KOPT-K1 (cell line): ENCODE measurements around the gene ANKUB1.
"Not testable (repeated sequence)": the region's sequence is repeated elsewhere in the genome, so short reads cannot be mapped to it uniquely, and the experiment has no call there.

Experiments used
- H3K27ac ChIP-seq: fragments of 200-600 bp; sonication (generic); 2 replicates; pipeline ENCODE4 v1.5.1; 2016; ENCODE audit warnings: antibody characterized with exemption, mild to moderate bottlenecking, low read depth, low read length; ENCODE audit not compliant: poor library complexity, severe bottlenecking
- H3K36me3 ChIP-seq: fragments of 200-600 bp; sonication (generic); 2 replicates; pipeline ENCODE4 v1.5.1; 2017; ENCODE audit warnings: antibody characterized with exemption, mild to moderate bottlenecking, low read length, moderate library complexity; ENCODE audit not compliant: insufficient read depth
- H3K9me3 ChIP-seq: fragments of 200-600 bp; sonication (generic); 2 replicates; pipeline ENCODE4 v1.5.1; 2017; ENCODE audit warnings: antibody characterized with exemption, low read length, mild to moderate bottlenecking; ENCODE audit not compliant: insufficient read depth, poor library complexity, severe bottlenecking

ANKUB1 gene

GRCh38 chr3:149792452-149793270 is at the start of gene ANKUB1:
Gene ANKUB1 (minus strand): TSS chr3:149792554. CDS start chr3:149792366, 188 bp downstream.
- no peak within 1 kb of the TSS for H3K27ac ChIP-seq
- H3K9me3 ChIP-seq = no peaks in the 10 kb centered on the region
- no peaks in the 10 kb centered on the region for H3K36me3 ChIP-seq

DNA sequence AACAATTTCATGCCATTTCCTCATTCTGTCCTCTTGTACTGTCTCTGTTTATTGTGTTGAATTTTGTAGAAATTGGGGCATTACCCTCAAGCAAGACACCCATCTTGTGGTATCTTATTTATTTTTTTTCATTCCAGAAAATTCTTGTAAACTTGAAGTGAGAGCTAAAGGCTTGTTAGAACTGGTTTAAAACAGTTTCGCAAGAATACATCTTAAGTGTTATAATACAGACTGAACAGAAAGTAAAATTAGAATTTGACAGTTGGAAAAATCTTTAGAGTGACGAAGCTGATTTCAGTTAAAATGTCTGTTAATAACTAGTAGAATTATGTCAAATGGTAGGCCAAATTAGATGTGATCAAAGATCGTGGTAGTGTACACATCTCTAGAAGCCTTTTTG is 47.5 kb upstream of the ANKUB1 start:
- Histone ChIP-seq H3K36me3 (no peaks in the 10 kb centered on the region), H3K9me3 (peaks cover 42% of the 10 kb centered on the region), H3K27ac (no peak overlapping the region)

DNA sequence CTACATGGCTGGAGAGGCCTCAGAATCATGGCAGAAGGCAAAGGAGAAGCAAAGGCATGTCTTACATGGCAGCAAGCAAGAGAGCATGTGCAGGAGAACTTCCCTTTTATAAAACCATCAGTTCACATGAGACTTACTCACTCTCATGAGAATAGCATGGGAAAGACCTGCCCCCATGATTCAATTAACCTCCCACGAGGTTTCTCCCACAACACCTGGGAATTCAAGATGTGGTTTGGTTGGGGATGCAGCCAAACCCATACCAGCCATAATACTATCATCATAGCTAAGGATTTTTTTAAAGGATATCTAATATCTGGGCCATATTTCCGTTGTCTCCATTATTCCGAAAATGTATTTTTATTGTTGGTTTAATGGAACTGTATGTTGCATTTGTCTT is 47.1 kb upstream of the ANKUB1 start:
- H3K36me3 ChIP-seq, H3K27ac ChIP-seq: not testable (repeated sequence)
- H3K9me3 ChIP-seq = peaks cover 46% of the 10 kb centered on the region

DNA sequence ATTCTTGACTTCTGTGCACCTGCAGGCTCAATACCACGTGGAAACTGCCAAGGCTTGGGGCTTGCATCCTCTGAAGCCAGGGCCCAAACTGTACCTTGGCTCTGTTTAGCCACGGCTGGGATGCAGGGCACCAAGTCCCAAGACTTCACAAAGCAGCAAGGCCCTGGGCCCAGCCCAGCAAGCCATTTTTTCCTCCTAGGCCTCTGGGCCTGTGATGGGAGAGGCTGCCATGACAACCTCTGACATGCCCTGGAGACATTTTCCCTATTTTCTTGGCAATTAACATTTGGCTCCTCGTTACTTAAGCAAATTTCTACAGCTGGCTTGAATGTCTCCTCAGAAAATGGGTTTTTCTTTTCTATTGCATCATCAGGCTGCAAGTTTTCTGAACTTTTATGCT is 46.1 kb upstream of the ANKUB1 start:
- H3K9me3 ChIP-seq = peaks cover 56% of the 10 kb centered on the region
- not testable (repeated sequence) for H3K36me3 ChIP-seq, H3K27ac ChIP-seq

DNA sequence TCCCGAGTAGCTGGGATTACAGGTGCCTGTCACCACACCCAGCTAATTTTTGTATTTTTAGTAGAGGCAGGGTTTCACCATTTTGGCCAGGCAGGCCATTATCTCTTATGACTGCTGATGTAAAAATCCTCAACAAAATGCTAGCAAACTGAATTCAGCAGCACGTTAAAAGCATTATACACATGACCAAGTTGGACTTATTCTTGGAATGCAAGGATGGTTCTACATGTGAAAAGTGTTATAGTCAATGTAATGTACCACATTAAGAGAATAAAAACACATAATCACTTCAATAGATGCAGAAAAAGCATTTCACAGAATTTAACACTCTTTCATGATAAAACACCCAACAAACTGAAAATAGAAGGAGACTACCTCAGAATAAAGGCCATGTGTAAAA is 40.9 kb upstream of the ANKUB1 start:
- H3K36me3 ChIP-seq = no peaks in the 10 kb centered on the region
- no peak overlapping the region for H3K27ac ChIP-seq
- H3K9me3 ChIP-seq = peaks cover 82% of the 10 kb centered on the region

DNA sequence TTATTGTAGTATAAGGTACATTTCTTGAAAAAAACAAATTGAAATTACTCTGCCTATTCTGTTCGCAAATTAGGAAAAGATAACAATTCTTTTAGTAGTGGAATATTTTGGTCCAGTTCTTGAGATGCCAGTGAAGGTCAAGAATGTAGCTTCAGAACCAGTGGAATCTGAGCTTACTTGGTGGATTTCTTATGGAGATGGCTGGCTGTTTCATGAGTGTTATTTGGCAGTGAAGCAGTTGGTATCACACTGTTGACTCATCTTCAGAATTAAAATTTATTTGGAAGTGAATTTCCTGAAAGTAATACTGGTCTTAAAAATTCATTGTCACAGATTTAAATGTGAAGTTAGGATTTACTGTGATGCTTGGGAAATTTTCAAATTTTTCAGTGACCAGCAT is 39.7 kb upstream of the ANKUB1 start:
- Histone ChIP-seq H3K9me3 (peaks cover 71% of the 10 kb centered on the region), H3K36me3 (no peaks in the 10 kb centered on the region), H3K27ac (no peak overlapping the region)

GRCh38 chr3:149831321-149831720 is 39.0 kb upstream of the ANKUB1 start:
- Histone ChIP-seq H3K27ac (no peak overlapping the region), H3K9me3 (peaks cover 69% of the 10 kb centered on the region), H3K36me3 (no peaks in the 10 kb centered on the region)

DNA sequence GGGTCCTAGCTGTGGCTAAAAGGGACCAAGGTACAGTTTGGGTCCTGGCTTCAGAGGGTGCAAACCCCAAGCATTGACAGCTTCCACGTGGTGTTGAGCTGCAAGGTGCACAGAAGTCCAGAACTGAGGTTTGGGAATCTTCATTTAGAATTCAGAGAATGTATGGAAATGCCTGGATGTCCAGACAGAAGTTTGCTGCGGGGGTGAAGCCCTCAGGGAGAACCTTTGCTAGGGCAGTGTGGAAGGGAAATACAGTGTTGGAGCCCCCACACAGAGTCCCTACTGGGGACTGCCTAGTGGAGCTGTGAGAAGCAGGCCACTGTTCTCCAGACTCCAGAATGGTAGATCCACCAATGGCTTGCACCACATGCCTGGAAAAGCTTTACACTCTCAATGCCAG is 38.5 kb upstream of the ANKUB1 start:
- Histone ChIP-seq H3K9me3 (peaks cover 66% of the 10 kb centered on the region), H3K27ac (no peak overlapping the region), H3K36me3 (no peaks in the 10 kb centered on the region)

DNA sequence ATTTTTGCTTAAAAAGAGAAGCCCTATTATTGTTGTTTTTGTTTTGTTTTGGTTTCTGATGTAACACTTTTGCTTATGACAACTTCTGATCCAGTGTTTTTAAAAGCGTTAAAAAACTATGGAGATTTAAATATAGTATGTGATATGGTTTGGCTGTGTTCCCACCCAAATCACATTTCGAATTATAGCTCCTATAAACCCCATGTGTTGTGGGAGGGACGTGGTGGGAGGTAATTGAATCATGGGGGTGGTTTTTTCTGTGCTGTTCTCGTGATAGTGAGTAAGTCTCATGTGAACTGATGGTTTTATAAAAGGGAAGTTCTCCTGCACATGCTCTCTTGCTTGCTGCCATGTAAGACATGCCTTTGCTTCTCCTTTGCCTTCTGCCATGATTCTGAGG is 37.3 kb upstream of the ANKUB1 start:
- not testable (repeated sequence) for H3K27ac ChIP-seq, H3K36me3 ChIP-seq
- H3K9me3 ChIP-seq = peaks cover 55% of the 10 kb centered on the region

- Histone ChIP-seq H3K9me3 (peaks cover 43% of the 10 kb centered on the region), H3K36me3 (no peaks in the 10 kb centered on the region), H3K27ac (no peak overlapping the region)
Measured at GRCh38 chr3:149828390-149828789, 36.0 kb upstream of the ANKUB1 start.

- Histone ChIP-seq H3K9me3 (peaks cover 25% of the 10 kb centered on the region), H3K27ac (no peak overlapping the region)
Measured at GRCh38 chr3:149826636-149827035, 34.3 kb upstream of the ANKUB1 start.

DNA sequence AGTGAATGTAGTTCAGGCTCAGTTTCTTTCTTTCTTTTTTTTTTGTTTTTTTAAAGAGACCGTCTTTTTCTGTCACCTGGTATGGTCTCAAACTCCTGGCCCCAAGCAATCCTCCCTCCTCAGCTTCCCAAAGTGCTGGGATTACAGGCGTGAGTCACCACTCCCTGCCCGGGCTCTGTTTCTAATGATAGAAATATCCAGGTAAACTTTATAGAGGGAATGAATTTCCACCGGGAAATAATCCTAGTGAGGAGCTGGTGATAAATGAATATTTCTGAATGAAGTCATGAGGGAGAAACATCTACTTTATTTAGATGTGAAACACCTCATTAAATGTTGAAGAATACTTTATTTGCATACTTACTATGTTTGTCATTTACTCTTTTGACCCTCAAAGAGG is 27.8 kb upstream of the ANKUB1 start:
- no peaks in the 10 kb centered on the region for H3K9me3 ChIP-seq
- no peak overlapping the region for H3K27ac ChIP-seq
- H3K36me3 ChIP-seq = no peaks in the 10 kb centered on the region

More at GRCh38 chr3:149826636-149827035, 34.3 kb upstream of the ANKUB1 start:
- H3K36me3 ChIP-seq = no peaks in the 10 kb centered on the region

GRCh38 chr3:149819432-149819831 is 27.1 kb upstream of the ANKUB1 start:
- H3K9me3 ChIP-seq = no peaks in the 10 kb centered on the region
- no peak overlapping the region for H3K27ac ChIP-seq

DNA sequence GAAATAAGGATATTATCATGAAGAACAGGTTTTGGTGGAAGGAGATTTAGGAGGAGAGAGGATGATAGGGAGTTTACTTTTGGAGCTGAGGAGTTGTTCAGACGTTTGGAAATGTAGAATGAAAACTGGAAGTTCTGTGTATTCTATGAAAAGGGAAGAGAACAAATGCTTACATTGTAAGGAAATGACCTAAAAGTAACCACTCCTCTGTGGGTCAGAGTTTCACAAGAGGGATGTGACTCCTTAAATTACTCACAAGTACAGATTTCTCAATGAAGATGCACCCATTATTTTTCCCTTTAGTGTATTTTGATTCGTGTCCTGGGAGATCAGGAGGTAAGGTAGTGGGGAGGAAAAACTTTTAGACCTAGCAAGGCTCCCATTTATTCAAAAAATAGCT is 24.6 kb upstream of the ANKUB1 start:
- no peaks in the 10 kb centered on the region for H3K9me3 ChIP-seq
- H3K36me3 ChIP-seq = no peaks in the 10 kb centered on the region
- no peak overlapping the region for H3K27ac ChIP-seq

More at GRCh38 chr3:149819432-149819831, 27.1 kb upstream of the ANKUB1 start:
- H3K36me3 ChIP-seq = no peaks in the 10 kb centered on the region

DNA sequence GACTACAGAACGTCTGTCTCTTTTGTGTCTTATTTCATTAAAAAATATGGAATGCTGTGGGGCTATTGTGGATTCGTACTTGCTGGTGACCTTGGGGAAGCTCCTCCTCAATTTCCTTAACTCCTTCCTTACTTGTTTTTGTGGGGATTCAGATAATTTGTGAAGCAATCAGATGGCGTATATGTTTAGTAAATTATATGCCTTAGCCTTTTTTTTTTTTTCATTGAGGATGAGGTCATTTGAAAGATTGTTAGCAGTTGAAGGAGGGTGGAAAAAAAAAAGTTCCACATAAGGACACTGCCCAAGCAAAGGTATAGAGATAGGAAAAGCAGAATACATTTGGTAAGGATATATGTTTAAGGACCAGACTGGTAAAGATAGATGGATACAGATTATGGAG is 24.0 kb upstream of the ANKUB1 start:
- Histone ChIP-seq H3K27ac (no peak overlapping the region), H3K9me3 (no peaks in the 10 kb centered on the region), H3K36me3 (no peaks in the 10 kb centered on the region)

DNA sequence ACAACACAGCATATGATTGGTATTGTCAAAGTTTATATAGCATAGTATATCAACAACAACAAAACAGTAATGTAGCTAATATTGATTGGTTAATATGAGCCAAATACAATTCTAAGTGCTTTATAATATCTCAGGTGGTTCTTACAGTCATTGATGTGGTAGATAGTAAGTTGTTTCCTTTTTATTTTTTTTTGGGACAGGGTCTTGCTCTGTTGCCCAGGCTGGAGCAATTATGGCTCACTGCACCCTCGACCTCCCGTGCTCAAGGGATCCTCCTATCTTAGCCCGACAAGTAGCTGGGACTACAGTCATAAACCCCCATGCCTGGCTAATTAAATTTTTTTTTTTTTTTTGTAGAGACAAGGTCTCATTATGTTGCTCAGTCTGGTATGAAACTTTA is 23.4 kb upstream of the ANKUB1 start:
- Histone ChIP-seq H3K36me3 (no peaks in the 10 kb centered on the region), H3K27ac (no peak overlapping the region), H3K9me3 (no peaks in the 10 kb centered on the region)
